ENCODE measurements around the gene EFNB1.
"Not testable (repeated sequence)": the region's sequence is repeated elsewhere in the genome, so short reads cannot be mapped to it uniquely, and the experiment has no call there.

Gene EFNB1

GRCh38 chrX:68828740-68829581 is at the start of gene EFNB1:
Gene EFNB1 (plus strand): TSS chrX:68829021. CDS start chrX:68829777, 756 bp downstream.
- peak; percentile 78 to 80 for DNase-seq

- DNase-seq = not testable (repeated sequence)
These were observed 47.5 kb upstream of the EFNB1 start for GRCh38 chrX:68781295-68781694.

GRCh38 chrX:68784816-68785215 is 44.0 kb upstream of the EFNB1 start:
- DNase-seq = no peak

GRCh38 chrX:68786581-68786980 is 42.2 kb upstream of the EFNB1 start:
- not testable (repeated sequence) for DNase-seq

- no peak for DNase-seq
These were observed 38.9 kb upstream of the EFNB1 start for GRCh38 chrX:68789966-68790365.

- DNase-seq = no peak
These were observed 36.7 kb upstream of the EFNB1 start for GRCh38 chrX:68792083-68792482.

GRCh38 chrX:68794461-68794860 is 34.4 kb upstream of the EFNB1 start:
- DNase-seq = no peak

GRCh38 chrX:68795741-68796140 is 33.1 kb upstream of the EFNB1 start:
- no peak for DNase-seq

GRCh38 chrX:68798400-68798799 is 30.4 kb upstream of the EFNB1 start:
- DNase-seq = not testable (repeated sequence)

- DNase-seq = no peak
These were observed 27.0 kb upstream of the EFNB1 start for GRCh38 chrX:68801737-68802290.

- DNase-seq = no peak
These were observed 21.0 kb upstream of the EFNB1 start for GRCh38 chrX:68807818-68808217.

- no peak for DNase-seq
These were observed 20.0 kb upstream of the EFNB1 start for GRCh38 chrX:68808686-68809357.

- DNase-seq = no peak
These were observed 8.2 kb upstream of the EFNB1 start for GRCh38 chrX:68820476-68821110.

GRCh38 chrX:68821616-68822015 is 7.2 kb upstream of the EFNB1 start:
- no peak for DNase-seq

- no peak for DNase-seq
These were observed 6.0 kb upstream of the EFNB1 start for GRCh38 chrX:68822641-68823410.

GRCh38 chrX:68823413-68824151 is 5.2 kb upstream of the EFNB1 start:
- DNase-seq = no peak

GRCh38 chrX:68824152-68824433 is 4.7 kb upstream of the EFNB1 start:
- DNase-seq = no peak

GRCh38 chrX:68824565-68825125 is 4.2 kb upstream of the EFNB1 start:
- no peak for DNase-seq

GRCh38 chrX:68826113-68826980 is 2.5 kb upstream of the EFNB1 start:
- no peak for DNase-seq

- no peak for DNase-seq
These were observed 1.6 kb upstream of the EFNB1 start for GRCh38 chrX:68827256-68827655.
